Measurements from ENCODE around the gene HOXC9. TPM values are rescaled to one million over a fixed set of nuclear protein-coding genes. Genes with fewer than 3 reads are reported as not detected.

Gene HOXC9
- total RNA-seq, 1 donor = not detected

DNA sequence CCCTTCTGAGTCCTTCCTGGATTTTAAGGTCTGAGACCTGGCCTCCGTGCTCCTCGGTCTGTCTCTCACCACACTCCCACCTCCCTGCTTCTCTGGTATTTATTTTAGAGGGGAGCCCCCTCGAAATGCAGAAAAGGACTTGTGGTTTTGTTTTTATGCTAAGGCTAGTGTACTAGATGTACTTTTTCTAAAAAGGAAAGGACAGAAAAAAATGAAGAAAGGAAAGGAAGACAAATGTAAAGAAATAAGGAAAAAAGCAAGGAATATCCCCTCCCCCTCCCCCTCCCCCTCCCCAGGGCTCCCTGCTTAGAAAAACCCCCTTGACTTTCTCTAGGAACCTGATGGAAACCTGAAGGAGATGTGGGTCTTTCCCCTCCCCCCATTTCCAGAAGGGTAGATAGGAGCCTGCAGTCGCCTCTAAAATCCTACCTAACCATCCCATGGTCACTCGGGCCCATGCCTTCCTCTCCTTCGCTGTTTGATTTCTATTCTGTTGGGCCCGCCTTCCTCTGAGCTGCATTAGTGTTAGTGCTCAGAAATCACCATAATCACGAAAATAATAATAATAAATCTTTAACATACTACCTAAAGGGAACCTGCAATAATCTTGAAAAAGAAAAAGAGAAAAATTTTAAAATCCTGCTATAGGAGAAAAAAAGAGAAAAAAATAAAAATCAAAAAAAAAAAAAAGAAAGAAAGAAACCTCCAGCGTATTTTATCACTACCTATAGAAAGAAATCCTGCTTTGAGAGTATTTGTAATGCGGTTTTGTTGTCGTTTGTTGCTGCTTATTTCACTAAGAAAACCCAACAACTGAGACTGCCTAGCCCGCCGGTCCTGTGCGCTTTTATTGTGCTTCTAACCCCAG lies 11.9 kb downstream of the HOXC9 start:
- TF ChIP-seq, protein P1, sequence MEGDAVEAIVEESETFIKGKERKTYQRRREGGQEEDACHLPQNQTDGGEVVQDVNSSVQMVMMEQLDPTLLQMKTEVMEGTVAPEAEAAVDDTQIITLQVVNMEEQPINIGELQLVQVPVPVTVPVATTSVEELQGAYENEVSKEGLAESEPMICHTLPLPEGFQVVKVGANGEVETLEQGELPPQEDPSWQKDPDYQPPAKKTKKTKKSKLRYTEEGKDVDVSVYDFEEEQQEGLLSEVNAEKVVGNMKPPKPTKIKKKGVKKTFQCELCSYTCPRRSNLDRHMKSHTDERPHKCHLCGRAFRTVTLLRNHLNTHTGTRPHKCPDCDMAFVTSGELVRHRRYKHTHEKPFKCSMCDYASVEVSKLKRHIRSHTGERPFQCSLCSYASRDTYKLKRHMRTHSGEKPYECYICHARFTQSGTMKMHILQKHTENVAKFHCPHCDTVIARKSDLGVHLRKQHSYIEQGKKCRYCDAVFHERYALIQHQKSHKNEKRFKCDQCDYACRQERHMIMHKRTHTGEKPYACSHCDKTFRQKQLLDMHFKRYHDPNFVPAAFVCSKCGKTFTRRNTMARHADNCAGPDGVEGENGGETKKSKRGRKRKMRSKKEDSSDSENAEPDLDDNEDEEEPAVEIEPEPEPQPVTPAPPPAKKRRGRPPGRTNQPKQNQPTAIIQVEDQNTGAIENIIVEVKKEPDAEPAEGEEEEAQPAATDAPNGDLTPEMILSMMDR (IDR thresholded peaks at IDR 0.05; ENCODE audit: insufficient read depth, low read length) = no peak
- no peak for DNase-seq (ENCODE audit: low read depth)
- H3K4me3 ChIP-seq (ENCODE audit: low read depth, low read length) = no peak overlapping the region

DNA sequence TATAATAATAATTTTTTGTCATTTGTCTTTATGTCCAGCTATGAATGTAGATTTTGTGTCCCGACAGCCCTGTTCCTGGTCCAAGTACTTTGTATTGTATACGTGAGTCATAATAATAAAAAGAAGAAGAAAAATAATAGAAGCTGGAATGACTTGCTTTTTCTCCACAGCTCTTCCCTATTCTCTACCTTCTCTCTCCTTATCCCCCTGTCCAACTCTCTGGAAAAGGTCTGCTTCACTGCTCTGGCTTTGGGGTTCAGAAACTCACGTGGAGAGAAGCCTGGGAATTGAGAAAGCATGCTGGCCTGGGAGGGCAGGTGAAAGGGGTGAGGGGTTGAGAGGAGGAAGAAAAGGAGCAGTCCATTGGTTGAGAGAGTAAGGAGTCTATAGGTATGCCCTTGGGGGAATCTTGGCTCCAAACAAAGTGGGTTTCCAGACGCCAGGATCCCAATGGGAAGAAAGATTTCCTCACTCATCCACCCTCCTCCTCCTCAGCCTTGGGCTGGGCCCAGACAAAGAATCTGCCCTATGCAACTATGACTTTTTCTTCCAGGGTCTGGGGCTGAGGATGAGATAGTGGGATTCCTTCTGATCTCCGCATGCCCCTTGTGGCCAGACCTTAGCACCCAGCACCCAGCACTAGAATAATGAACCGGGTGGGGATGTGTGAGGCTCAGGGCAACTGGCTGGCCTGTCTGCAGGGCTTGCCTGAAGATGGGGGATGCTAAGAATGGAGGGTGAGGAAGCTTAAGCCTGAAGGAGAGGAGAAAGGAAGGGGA lies 12.9 kb downstream of the HOXC9 start:
- TF ChIP-seq, protein P1 (IDR thresholded peaks at IDR 0.05; ENCODE audit: insufficient read depth, low read length) = no peak
- DNase-seq (ENCODE audit: low read depth) = no peak
- H3K4me3 ChIP-seq (ENCODE audit: low read depth, low read length) = no peak overlapping the region

DNA sequence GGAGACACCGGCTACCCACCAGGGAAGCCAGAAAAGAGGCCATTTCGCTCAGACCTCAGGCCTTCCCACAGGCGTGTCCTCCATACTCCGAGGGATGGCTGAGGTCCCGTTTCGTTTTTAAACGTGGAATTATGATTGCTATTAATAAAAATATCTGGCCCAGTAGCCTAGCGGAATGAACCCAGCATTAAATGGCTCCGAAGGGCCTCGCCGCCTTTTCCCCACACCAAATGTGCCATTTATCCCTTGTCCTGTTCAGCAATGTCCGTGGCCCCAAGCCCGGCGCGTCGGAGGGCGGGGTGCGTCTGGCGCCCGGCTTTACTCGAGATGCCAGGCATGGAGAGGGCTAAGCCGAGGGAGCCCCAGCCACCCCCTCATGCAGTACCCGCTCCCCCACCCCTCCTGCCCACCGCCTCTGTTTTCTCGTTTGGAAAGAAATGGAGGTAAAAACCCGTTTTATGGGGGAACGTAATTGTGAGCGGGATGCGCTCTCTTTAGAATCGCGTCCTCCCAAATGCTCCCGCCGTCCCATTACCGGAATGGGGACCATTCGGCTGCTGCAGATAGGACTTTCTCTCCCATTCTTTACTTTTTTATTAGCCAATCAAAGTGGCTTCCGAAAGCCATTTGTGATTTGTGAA lies 14.5 kb downstream of the HOXC9 start:
- DNase-seq (ENCODE audit: low read depth) = no peak
- H3K4me3 ChIP-seq (ENCODE audit: low read depth, low read length) = no peak overlapping the region
- TF ChIP-seq, protein P1 (IDR thresholded peaks at IDR 0.05; ENCODE audit: insufficient read depth, low read length) = no peak

DNA sequence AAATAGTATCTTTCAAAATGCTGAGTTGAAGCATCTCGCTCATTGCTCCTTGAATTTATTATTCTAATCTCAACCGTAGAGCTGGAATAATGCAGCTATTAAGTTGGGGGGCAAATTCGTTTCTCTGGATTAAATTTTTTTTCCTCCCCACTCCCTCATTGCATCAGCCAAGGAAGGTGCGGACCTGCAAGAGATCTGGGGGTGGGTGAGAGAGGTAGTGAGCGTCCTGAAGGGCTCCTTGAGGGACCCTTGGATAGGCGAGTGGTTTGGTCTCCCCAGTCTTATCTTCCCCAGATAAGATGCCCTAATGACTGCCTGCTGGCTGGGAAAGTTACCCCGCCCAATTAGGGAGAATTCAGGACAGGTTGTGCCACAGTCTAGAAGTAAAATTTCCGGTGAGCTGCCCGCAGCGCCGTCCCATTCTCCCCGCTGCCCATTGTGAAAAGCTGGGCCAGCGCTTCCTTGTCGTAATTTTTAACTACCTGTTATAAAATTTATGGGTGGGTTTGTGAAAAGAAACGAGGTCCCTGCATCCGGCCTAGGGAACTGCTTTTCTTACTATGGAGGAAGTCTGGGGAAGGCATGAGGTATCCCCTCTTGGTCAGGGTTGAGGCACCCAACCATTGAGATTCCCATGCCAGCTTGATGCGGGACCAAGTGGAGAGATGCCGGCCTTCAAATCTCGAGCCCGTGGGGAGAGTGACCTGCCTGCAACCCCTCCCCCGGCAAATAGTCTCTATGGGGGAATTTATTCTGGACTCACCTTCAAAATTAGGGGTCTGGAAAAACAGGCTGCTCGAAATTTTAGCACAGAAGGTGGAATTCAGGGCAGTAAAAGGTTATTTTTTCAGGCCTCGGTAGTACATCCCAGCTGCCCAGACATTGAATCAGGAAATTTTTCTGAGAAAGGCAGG lies 15.3 kb downstream of the HOXC9 start:
- DNase-seq (ENCODE audit: low read depth) = no peak
- H3K4me3 ChIP-seq (ENCODE audit: low read depth, low read length) = no peak overlapping the region
- TF ChIP-seq, protein P1 (IDR thresholded peaks at IDR 0.05; ENCODE audit: insufficient read depth, low read length) = no peak

DNA sequence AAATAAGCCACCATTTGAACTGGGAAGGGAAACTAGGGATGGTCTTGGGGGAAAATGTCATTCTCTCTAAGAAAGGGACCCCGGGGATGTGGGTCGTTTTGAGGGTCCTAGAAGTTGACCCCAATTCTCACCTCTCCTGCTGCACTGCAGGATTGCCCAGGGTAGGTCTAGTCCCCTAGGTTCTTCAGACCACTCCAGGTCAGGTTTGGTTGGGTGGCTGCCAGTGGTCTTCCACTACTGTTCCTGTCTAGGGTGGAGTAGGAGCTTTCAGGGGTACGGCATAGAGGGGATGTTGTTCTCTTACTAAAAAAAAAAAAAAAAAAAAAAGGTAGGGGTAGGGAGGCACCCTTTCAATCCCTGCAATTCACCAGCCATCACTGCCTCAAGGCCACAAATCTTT lies 16.1 kb downstream of the HOXC9 start:
- no peak overlapping the region for H3K4me3 ChIP-seq (ENCODE audit: low read depth, low read length)
- TF ChIP-seq, protein P1 (IDR thresholded peaks at IDR 0.05; ENCODE audit: insufficient read depth, low read length) = no peak

DNA sequence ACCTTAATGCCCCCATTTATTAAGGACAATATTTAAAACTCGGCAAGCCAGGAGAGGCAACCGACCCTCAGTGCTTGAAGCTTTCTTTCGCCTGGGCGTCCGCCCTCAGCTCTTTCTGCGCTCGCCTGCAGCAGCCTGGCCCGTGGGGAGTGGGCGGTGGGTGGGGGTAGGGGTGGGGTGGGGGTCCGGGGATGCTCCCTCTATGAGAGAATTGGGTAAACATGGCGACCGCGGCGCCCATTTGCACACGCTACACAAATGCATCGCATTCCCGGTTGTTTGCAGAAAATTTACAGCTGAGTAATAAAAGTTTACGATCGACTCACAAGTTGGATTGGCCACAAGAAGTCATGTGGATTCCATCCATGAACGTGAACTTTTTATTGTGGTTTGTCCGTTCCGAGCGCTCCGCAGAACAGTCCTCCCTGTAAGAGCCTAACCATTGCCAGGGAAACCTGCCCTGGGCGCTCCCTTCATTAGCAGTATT lies 16.6 kb downstream of the HOXC9 start:
- H3K4me3 ChIP-seq (ENCODE audit: low read depth, low read length) = peak overlapping the region; percentile 28
- DNase-seq (ENCODE audit: low read depth) = peak; percentile 42
- TF ChIP-seq, protein P1 (IDR thresholded peaks at IDR 0.05; ENCODE audit: insufficient read depth, low read length) = no peak

More for the DNA sequence above, 16.1 kb downstream of the HOXC9 start:
- no peak for DNase-seq (ENCODE audit: low read depth)

Data from fibroblast of the aortic adventitia (primary cell).